DND-41 (cell line): Measurements from ENCODE around the gene PACS1.

Experiments used
- ATAC-seq: fragments of 200-7000 bp; cut with Tn5 transposase; 3 replicates; pipeline ENCODE4 v1.9.1; 2021; ENCODE audit warnings: low read depth; ENCODE audit not compliant: insufficient read depth
- DNase-seq: peaks from one replicate; pipeline ENCODE4 v3.0.0-alpha.2; 2020
- H2AFZ ChIP-seq: 2 replicates; pipeline ENCODE4 v1.6.0; 2012; ENCODE audit warnings: low read depth, low read length
- H3K27ac ChIP-seq: 2 replicates; pipeline ENCODE4 v1.5.1; 2012; ENCODE audit warnings: low read length, inconsistent platforms
- H3K27me3 ChIP-seq: fragments of 200-600 bp; sonication (generic); 2 replicates; pipeline ENCODE4 v1.6.0; 2012; ENCODE audit warnings: low read length, mild to moderate bottlenecking, inconsistent platforms; ENCODE audit not compliant: insufficient read depth, poor library complexity
- H3K36me3 ChIP-seq: 2 replicates; pipeline ENCODE4 v1.5.1; 2012; ENCODE audit warnings: low read length, inconsistent platforms; ENCODE audit not compliant: insufficient read depth
- H3K4me1 ChIP-seq: 2 replicates; pipeline ENCODE4 v1.5.1; 2012; ENCODE audit warnings: mild to moderate bottlenecking, low read length; ENCODE audit not compliant: insufficient read depth
- H3K4me2 ChIP-seq: 2 replicates; pipeline ENCODE4 v1.6.0; 2012; ENCODE audit warnings: mild to moderate bottlenecking, moderate library complexity, low read length, inconsistent platforms; ENCODE audit not compliant: insufficient read depth
- H3K4me3 ChIP-seq, 2 experiments: fragments of 200-600 bp in 1 of 2; shearing (Covaris generic) in 1 of 2; 2 replicates each; pipeline ENCODE4 v1.5.1; 2012 to 2016; ENCODE audit warnings: inconsistent platforms in 2 of 2, low read length in 2 of 2, mild to moderate bottlenecking in 2 of 2, low read depth in 1 of 2, moderate library complexity in 1 of 2
- H3K79me2 ChIP-seq: 2 replicates; pipeline ENCODE4 v1.6.0; 2012; ENCODE audit warnings: low read length, inconsistent platforms; ENCODE audit not compliant: insufficient read depth
- H3K9ac ChIP-seq: 2 replicates; pipeline ENCODE4 v1.6.0; 2012; ENCODE audit warnings: low read depth, mild to moderate bottlenecking, inconsistent platforms, low read length, moderate library complexity
- H3K9me3 ChIP-seq: 2 replicates; pipeline ENCODE4 v1.5.1; 2012; ENCODE audit warnings: low read length, moderate library complexity, mild to moderate bottlenecking, inconsistent platforms; ENCODE audit not compliant: insufficient read depth, severe bottlenecking
- H4K20me1 ChIP-seq: 2 replicates; pipeline ENCODE4 v1.6.0; 2012; ENCODE audit warnings: low read length; ENCODE audit not compliant: insufficient read depth
- CTCF ChIP-seq: IDR thresholded peaks from 2 replicates; pipeline ENCODE4 v1.5.1; 2012; ENCODE audit warnings: borderline replicate concordance, low read length, moderate library complexity, mild to moderate bottlenecking; ENCODE audit not compliant: poor library complexity, severe bottlenecking; ENCODE audit errors: extremely low read depth
- EZH2 ChIP-seq: IDR thresholded peaks from 3 replicates; pipeline ENCODE4 v1.6.1; 2012; ENCODE audit warnings: borderline replicate concordance, low read depth, mild to moderate bottlenecking, moderate library complexity, low read length, inconsistent platforms; ENCODE audit not compliant: severe bottlenecking

Gene PACS1

GRCh38 chr11:66264914-66265313 is 194.8 kb downstream of the PACS1 start:
- Histone ChIP-seq H3K4me3 (no peak overlapping the region), H3K79me2 (peaks cover 17% of the 10 kb centered on the region), H3K4me2 (no peak overlapping the region), H2AFZ (no peak overlapping the region), H4K20me1 (peaks cover 28% of the 10 kb centered on the region), H3K4me1 (peaks cover 22% of the 10 kb centered on the region), H3K27ac (no peak overlapping the region), H3K9me3 (no peaks in the 10 kb centered on the region), H3K27me3 (no peaks in the 10 kb centered on the region), H3K36me3 (peaks cover 66% of the 10 kb centered on the region), H3K9ac (no peak overlapping the region)
- DNase-seq (peak; percentile 45), ATAC-seq (no peak)
- TF ChIP-seq CTCF, result peak; percentile 61
- TF ChIP-seq EZH2, result no peak

DNA sequence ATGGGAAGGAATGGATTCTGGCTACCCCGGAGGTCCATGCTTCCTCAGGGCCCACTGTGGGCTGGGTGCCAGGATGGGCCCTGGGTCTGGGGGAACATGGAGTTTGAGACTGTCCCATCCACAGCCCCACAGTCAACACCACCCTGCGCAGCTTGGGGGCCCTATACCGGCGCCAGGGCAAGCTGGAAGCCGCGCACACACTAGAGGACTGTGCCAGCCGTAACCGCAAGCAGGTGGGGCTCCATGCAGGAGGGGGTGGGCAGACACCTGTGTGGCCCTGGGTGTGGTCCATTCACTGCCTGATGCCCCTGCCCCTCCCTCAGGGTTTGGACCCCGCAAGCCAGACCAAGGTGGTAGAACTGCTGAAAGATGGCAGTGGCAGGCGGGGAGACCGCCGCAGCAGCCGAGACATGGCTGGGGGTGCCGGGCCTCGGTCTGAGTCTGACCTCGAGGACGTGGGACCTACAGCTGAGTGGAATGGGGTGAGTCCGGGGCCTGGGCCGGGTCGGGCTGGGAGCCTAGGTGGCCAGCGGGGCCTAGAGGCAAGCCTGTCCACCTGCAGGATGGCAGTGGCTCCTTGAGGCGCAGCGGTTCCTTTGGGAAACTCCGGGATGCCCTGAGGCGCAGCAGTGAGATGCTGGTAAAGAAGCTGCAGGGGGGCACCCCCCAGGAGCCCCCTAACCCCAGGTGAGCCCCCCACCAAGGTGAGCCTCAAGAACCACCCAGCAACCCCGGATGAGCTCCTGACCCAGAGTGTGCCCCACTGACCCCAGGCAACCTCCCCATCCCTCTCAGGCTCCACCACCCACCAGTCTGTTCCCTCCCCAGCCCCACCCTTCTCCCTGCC is 195.7 kb downstream of the PACS1 start:
- Histone ChIP-seq H3K4me3 (no peak overlapping the region), H3K27ac (no peak overlapping the region), H2AFZ (no peak overlapping the region), H3K9ac (no peak overlapping the region), H3K4me2 (no peak overlapping the region), H4K20me1 (peaks cover 36% of the 10 kb centered on the region), H3K79me2 (peaks cover 21% of the 10 kb centered on the region), H3K36me3 (peaks cover 68% of the 10 kb centered on the region), H3K4me1 (peaks cover 31% of the 10 kb centered on the region), H3K9me3 (no peaks in the 10 kb centered on the region), H3K27me3 (no peaks in the 10 kb centered on the region)
- no peak for DNase-seq
- ATAC-seq, result no peak
- TF ChIP-seq CTCF (no peak), EZH2 (no peak)

DNA sequence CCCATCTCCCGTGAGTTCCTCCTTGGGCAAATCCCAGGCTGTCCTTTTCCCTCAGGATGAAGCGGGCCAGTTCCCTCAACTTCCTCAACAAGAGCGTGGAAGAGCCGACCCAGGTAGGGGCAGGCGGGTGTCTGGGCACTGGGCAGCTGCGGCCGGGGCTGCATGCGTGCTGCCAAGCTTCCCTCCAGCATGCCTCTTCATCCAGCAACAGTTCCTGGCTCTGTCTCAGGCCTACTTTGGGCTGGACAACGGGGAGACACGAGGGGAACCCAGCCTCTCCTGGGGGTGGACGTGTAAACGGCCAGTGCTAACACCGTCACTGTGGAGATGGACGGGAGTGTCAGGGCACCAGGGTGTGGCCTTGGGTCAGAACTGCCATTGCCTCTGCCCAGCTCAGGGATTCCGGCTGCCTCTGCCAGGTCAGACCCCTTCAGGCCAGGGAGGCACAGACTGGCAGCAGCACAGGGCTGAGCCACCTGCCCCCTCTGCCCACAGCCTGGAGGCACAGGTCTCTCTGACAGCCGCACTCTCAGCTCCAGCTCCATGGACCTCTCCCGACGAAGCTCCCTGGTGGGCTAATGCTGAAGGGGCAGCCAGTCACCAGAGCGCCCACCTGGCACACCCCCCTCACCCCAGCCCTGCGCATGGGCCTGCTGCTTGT is 196.4 kb downstream of the PACS1 start:
- Histone ChIP-seq H3K36me3 (peaks cover 63% of the 10 kb centered on the region), H3K4me2 (no peak overlapping the region), H3K4me3 (no peak overlapping the region), H3K79me2 (peaks cover 28% of the 10 kb centered on the region), H3K9me3 (no peaks in the 10 kb centered on the region), H3K27ac (no peak overlapping the region), H2AFZ (no peak overlapping the region), H3K9ac (no peak overlapping the region), H3K27me3 (no peaks in the 10 kb centered on the region), H4K20me1 (peaks cover 35% of the 10 kb centered on the region), H3K4me1 (peaks cover 32% of the 10 kb centered on the region)
- TF ChIP-seq CTCF (no peak), EZH2 (no peak)
- ATAC-seq (no peak), DNase-seq (no peak)
